K562 (cell line): Measurements from ENCODE around the gene TANK.
"Not testable (repeated sequence)": the region's sequence is repeated elsewhere in the genome, so short reads cannot be mapped to it uniquely, and the experiment has no call there.

Experiments
- FOXJ3 ChIP-seq: sonication (generic); formaldehyde crosslinking; IDR thresholded peaks from 2 replicates; pipeline ENCODE4 v1.4.0; 2020; ENCODE audit warnings: mild to moderate bottlenecking, missing genetic modification reagents
- POLR2A ChIP-seq: fragments of 450-650 bp; conservative IDR thresholded peaks from 2 replicates; pipeline ENCODE4 v1.6.1; 2016

DNA sequence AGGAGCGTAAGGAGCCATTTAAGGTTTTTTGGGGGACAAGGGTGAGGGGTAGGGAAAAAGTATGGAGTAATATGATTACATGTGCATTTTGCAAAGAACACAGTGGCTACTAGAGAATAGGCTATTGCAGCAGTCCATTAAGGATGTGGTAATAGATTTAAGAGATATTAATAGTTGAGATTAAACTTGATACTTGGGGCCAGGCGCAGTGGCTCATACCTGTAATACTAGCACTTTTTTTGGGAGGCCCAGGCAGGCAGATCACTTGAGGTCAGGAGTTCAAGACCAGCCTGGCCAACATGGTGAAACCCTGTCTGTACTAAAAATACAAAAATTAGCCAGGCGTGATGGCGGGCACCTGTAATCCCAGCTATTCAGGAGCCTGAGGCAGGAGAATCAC is 35.4 kb downstream of the TANK start:
- not testable (repeated sequence) for TF ChIP-seq FOXJ3, POLR2A
